RWPE2 (cell line): ENCODE results near the gene CORO7.

Experiments
- ATAC-seq: fragments of 200-7000 bp; cut with Tn5 transposase; 3 replicates; pipeline ENCODE4 v1.9.1; 2021; ENCODE audit warnings: low read depth
- DNase-seq: peaks from one replicate; pipeline ENCODE4 v3.0.0-alpha.2; 2020; ENCODE audit warnings: low spot score
- H3K27ac ChIP-seq: fragments of 450-650 bp; 2 replicates; pipeline ENCODE4 v1.5.1; 2017; ENCODE audit warnings: mild to moderate bottlenecking; ENCODE audit not compliant: poor library complexity, severe bottlenecking
- H3K27me3 ChIP-seq: fragments of 250-450 bp; sonication (Bioruptor Pico); 2 replicates; pipeline ENCODE4 v1.5.1; 2021; ENCODE audit warnings: mild to moderate bottlenecking, moderate library complexity; ENCODE audit not compliant: insufficient read depth, poor library complexity, severe bottlenecking
- H3K36me3 ChIP-seq: fragments of 250-450 bp; sonication (Bioruptor Pico); 2 replicates; pipeline ENCODE4 v1.5.1; 2020; ENCODE audit warnings: low read depth, mild to moderate bottlenecking, moderate library complexity
- H3K4me1 ChIP-seq: fragments of 250-450 bp; sonication (Bioruptor Pico); 2 replicates; pipeline ENCODE4 v1.5.1; 2021; ENCODE audit warnings: mild to moderate bottlenecking, moderate library complexity; ENCODE audit not compliant: insufficient read depth, poor library complexity, severe bottlenecking
- H3K4me3 ChIP-seq: fragments of 250-450 bp; sonication (Bioruptor Pico); 2 replicates; pipeline ENCODE4 v1.5.1; 2021; ENCODE audit warnings: mild to moderate bottlenecking, moderate library complexity; ENCODE audit not compliant: severe bottlenecking
- H3K9me3 ChIP-seq: fragments of 250-450 bp; sonication (Bioruptor Pico); 2 replicates; pipeline ENCODE4 v1.5.1; 2021; ENCODE audit warnings: mild to moderate bottlenecking, moderate library complexity; ENCODE audit not compliant: severe bottlenecking
- TF ChIP-seq, protein P1 (sequence below): fragments of 450-650 bp; IDR thresholded peaks from one replicate; pipeline ENCODE4 v1.5.1; 2017; ENCODE audit warnings: mild to moderate bottlenecking, moderate library complexity; ENCODE audit not compliant: poor library complexity, severe bottlenecking

CORO7 gene

DNA sequence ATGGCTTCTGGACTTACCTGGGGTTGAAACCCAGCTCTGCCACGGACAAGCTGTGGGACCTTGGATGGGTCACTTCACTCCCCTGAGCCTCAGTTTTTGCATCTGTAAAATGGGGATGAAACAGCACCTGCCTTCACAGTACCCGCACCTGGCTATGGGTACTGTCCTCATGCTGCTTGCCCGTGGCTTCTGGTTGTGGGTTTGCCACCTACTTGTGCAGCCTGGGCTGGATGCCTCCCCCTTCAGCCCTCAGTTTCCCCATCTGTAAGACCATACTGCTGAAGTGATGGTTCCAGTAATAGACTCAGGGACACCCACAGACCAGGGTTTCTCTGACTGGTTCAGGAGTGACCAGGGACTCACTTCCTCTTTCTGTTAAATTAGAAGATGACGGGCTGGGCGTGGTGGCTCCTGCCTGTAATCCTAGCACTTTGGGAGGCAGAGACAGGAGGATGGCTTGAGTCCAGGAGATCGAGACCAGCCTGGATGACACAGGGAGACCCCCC lies 91.1 kb downstream of the CORO7 start:
- ATAC-seq = no peak
- H3K4me3 ChIP-seq = no peak overlapping the region
- no peaks in the 10 kb centered on the region; the same call in 1 of the 2 replicates for H3K36me3 ChIP-seq
- TF ChIP-seq, protein P1, sequence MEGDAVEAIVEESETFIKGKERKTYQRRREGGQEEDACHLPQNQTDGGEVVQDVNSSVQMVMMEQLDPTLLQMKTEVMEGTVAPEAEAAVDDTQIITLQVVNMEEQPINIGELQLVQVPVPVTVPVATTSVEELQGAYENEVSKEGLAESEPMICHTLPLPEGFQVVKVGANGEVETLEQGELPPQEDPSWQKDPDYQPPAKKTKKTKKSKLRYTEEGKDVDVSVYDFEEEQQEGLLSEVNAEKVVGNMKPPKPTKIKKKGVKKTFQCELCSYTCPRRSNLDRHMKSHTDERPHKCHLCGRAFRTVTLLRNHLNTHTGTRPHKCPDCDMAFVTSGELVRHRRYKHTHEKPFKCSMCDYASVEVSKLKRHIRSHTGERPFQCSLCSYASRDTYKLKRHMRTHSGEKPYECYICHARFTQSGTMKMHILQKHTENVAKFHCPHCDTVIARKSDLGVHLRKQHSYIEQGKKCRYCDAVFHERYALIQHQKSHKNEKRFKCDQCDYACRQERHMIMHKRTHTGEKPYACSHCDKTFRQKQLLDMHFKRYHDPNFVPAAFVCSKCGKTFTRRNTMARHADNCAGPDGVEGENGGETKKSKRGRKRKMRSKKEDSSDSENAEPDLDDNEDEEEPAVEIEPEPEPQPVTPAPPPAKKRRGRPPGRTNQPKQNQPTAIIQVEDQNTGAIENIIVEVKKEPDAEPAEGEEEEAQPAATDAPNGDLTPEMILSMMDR = no peak
- H3K4me1 ChIP-seq = peaks cover 31% of the 10 kb centered on the region
- H3K27me3 ChIP-seq = no peaks in the 10 kb centered on the region
- no peak for DNase-seq
- peak overlapping the region; percentile 94 for H3K27ac ChIP-seq
- H3K9me3 ChIP-seq = no peaks in the 10 kb centered on the region

DNA sequence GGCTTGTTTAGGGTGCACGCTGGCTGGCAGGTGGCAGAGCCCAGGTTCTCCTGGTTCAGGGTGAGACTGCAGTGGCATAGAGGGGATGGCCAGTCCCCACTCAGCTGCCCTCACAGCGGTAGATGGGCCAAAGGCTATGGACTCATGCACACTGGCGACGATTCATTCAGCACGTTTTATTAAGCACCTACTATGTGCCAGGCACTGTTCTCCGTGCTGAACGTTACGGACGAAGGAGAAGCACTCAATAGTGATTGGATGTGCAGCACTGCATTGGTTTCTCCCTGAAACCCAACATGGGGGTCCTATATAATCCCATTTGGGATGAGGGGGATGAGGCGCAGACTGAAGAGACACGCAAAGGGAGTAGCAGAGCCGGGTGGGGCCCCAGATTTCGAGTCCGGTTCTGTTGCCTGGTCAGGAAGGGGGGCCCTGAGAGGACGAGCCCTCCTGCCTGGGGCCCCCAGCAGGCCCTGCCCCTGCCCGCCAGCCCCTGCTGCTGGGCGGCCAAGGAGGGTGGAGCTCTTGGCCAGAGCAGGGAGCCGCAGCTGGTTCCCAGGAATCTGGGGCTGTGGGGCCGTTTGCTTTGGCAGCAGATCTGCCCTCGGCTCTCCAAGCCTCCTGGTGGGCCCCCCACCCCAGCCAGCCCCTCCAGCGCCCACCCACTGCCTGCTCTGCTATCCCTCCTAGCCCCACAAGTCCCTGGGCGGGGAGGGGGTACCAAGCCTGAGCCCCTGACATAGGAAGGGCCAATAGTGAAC lies 91.7 kb downstream of the CORO7 start:
- Histone ChIP-seq H3K4me3 (no peak overlapping the region), H3K9me3 (no peaks in the 10 kb centered on the region), H3K4me1 (peaks cover 37% of the 10 kb centered on the region), H3K36me3 (no peaks in the 10 kb centered on the region), H3K27ac (peak overlapping the region; percentile 94), H3K27me3 (no peaks in the 10 kb centered on the region)
- DNase-seq = peak; percentile 55
- ATAC-seq = no peak
- TF ChIP-seq, protein P1 = no peak

DNA sequence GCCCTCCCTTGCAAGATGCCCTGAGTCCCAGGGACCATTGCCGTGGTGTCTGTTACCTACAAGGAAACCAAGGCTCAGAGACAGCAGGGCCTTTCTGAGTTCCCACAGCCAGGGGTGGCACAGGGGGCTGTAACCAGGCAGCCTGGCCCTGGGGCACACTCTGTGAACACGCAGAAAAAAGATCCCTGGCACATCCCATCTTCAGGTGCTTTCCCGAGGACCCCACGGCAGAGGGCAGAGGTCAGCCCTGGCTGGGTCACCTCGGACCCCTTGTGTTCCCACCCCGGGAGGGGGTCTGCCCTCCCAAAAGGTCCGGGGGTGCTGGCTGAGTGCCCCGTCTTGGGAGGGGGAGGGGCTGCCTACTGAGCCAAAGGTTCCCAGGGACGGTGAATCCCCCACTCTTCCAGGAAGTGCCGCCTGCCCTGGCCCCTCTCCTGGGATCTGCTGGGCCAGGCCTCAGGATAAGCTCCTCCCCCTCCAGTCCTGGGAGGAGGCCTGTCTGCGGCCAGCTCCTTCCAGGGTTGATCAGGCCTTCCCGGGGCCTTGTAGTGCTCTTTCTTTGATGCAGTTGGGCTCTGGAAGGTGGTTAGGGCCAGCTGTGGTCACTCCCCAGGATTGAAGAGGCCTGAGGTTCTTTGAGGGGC lies 92.4 kb downstream of the CORO7 start:
- no peaks in the 10 kb centered on the region for H3K27me3 ChIP-seq
- ATAC-seq (peak; percentile 55), DNase-seq (peak; percentile 57)
- peaks cover 44% of the 10 kb centered on the region for H3K4me1 ChIP-seq
- H3K27ac ChIP-seq = peak overlapping the region; percentile 94
- H3K9me3 ChIP-seq = no peaks in the 10 kb centered on the region
- TF ChIP-seq, protein P1 = no peak
- H3K4me3 ChIP-seq = no peak overlapping the region
- H3K36me3 ChIP-seq = no peaks in the 10 kb centered on the region

DNA sequence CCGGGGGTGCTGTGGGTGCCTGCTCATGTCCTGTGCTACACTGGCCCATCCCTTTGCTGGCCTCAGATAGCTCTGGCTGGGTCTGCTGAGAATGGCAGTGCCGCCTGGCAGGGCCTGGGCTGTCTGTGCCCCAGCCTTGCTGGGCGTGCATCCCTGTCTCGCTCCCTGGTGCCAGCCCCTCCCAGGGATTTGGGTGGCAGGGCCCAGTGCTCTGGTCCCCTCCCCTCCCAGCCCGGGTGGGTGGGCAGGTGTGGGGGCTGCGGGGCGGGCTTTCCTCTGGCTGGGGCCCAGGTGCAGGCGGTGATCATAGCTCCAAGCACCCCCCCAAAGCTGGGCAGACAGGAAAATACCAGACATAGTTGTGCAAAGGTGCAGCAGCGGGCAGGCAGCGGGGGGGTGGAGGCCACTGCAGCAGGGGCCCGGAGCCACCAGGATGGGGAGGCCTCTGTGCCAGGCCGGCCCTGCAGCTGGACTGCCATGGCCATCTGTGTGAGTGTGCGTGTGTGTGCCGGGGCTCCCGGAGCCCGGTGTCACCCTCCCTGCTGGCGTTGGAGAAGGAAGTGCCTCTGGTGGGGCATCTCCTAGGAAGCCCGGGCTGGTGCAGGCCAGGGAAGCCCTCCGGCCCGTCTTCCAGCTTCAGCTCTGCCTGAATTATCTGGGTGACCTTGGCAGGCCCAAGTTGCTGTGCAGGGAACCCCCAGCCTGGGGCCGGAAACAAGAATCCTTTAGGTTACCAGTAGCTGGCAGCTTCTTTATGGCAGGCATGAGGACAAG lies 93.1 kb downstream of the CORO7 start:
- no peaks in the 10 kb centered on the region for H3K9me3 ChIP-seq
- H3K4me3 ChIP-seq = no peak overlapping the region
- ATAC-seq (peak; percentile 69), DNase-seq (peak; percentile 77)
- no peaks in the 10 kb centered on the region for H3K36me3 ChIP-seq
- H3K27me3 ChIP-seq = no peaks in the 10 kb centered on the region
- peak overlapping the region; percentile 94 for H3K27ac ChIP-seq
- TF ChIP-seq, protein P1 = no peak
- H3K4me1 ChIP-seq = peaks cover 50% of the 10 kb centered on the region
